LNCaP clone FGC (cell line): Measurements from ENCODE around the gene DLX4.

Experiments
- DNase-seq: peaks from one replicate; pipeline ENCODE4 v3.0.0-alpha.2; 2011; ENCODE audit warnings: low read depth
- H3K4me3 ChIP-seq: 2 replicates; pipeline ENCODE4 v1.5.1; 2011; ENCODE audit warnings: mild to moderate bottlenecking, low read depth, low read length, control low read depth
- TF ChIP-seq, protein P1 (sequence below): IDR thresholded peaks from 2 replicates; pipeline ENCODE4 v1.5.1; 2012; ENCODE audit warnings: mild to moderate bottlenecking; ENCODE audit not compliant: control insufficient read depth, insufficient read depth; ENCODE audit errors: extremely low read depth

Gene DLX4

DNA sequence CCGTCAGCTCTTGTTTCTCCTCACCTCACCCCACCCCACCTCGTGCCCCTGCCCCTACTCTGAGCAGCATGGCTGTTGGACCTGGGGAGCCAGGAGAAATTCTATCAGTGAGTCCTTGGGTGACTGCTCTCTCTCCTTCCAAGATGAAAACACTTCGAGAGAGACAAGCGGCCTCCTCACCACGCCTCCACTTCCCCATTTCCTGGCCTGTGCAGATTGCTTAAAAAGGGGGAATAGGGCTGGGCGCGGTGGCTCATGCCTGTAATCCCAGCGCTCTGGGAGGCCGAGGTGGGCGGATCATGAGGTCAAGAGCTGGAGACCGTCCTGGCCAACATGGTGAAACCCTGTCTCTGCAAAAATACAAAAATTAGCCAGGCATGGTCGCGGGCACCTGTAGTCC, 9.5 kb downstream of the DLX4 start:
- no peak for DNase-seq
- TF ChIP-seq, protein P1, sequence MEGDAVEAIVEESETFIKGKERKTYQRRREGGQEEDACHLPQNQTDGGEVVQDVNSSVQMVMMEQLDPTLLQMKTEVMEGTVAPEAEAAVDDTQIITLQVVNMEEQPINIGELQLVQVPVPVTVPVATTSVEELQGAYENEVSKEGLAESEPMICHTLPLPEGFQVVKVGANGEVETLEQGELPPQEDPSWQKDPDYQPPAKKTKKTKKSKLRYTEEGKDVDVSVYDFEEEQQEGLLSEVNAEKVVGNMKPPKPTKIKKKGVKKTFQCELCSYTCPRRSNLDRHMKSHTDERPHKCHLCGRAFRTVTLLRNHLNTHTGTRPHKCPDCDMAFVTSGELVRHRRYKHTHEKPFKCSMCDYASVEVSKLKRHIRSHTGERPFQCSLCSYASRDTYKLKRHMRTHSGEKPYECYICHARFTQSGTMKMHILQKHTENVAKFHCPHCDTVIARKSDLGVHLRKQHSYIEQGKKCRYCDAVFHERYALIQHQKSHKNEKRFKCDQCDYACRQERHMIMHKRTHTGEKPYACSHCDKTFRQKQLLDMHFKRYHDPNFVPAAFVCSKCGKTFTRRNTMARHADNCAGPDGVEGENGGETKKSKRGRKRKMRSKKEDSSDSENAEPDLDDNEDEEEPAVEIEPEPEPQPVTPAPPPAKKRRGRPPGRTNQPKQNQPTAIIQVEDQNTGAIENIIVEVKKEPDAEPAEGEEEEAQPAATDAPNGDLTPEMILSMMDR, result no peak
- H3K4me3 ChIP-seq, result no peak overlapping the region

DNA sequence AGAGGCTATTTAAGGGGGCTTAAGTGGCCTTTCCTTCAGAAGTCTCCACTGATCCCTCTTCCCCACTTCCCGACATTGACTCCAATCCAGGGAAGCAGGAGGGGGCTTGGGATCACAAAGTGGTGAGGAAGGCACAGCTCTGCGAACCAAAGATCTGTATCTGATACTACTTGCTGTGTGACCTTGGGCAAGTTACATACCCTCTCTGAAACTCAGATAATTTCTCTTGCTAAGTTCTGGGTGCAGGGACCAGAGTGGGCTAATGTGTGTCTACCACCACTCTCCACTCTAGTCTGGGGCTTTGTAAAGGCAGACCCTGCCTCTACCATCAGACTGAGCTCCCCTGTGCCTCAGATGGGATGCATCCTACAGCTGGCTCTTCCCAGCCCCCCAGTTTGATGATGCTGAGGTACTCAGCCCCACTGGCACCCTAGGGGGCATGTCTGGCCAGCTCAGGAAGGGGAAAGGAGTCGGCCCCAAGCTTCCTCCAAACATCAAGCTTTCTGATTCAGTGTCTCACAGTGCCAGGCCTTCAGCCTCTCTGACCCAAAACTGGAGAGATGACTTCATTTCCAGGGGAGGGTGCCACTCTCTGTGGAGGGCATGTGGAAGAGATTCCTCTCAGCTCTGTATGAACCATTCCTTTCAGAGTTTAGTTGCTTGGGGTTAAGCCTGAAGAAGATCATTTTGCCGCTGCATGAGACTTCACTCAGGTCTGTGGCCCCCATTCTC, 10.9 kb downstream of the DLX4 start:
- H3K4me3 ChIP-seq, result no peak overlapping the region
- no peak for DNase-seq
- TF ChIP-seq, protein P1, result no peak

DNA sequence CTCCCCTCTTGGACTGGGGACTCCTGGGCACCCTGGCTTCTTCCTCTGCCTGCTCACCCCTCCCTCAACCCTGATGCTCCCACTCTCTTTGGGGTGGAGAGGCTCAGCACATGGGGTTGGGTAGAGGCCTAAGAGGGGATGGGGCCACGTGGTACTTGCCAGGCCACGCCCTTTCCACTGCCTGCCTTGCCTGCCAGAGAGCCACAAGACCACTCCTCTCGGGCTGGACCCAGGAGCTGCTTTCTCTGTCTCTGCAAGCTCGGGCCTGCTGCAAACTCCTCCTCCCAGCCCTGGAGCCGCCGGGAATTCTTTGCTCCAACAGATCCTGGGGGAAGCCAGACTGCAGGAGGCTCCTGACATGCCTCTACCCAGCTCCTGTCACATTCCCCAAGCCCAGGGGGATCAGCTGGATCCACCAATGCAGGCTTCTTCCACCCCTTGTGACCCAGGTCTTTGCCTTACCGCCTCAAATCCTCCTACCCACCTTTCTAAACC, 11.8 kb downstream of the DLX4 start:
- TF ChIP-seq, protein P1, result no peak
- no peak for DNase-seq
- H3K4me3 ChIP-seq, result no peak overlapping the region

DNA sequence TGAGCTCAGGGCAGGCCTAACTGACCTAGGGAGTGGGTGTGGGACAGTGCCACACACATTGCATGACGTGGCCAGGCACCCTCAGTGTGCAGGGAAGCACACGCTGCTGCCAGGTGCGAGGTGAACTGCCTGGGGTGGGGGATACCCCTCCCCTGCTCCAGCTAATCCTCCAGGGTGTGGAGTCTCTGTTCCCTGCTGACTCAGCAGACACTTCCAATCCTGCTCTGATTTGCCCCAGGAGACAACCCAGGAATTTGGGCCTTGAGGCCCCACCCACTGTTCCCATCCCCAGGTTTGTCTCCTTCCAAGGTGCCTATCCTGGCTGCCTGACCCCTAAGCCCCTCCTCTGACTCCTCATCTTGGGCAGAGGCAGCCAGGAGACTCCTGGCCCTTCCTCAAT, 15.3 kb downstream of the DLX4 start:
- H3K4me3 ChIP-seq, result no peak overlapping the region
- DNase-seq, result no peak
- TF ChIP-seq, protein P1, result no peak

DNA sequence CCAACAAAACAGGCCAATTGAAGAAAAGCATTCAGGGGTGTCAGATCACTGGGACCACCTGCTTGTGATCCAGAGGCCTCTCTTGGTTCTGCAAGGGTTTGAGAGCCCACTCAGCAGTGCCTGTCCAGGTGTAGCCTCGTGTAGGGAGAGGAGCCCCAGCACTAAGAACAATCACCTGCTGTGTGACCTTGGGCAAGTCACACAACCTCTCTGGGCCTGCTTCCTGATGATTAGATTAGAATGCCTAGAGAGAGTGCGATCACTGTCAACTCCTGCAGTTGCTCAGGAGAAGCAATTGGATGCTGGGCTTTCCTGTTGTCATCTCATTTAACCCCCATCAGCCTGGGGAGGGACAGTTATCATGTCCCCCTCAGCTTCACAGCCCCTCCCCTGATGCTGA, 15.8 kb downstream of the DLX4 start:
- TF ChIP-seq, protein P1, result no peak
- no peak for DNase-seq
- H3K4me3 ChIP-seq, result no peak overlapping the region

DNA sequence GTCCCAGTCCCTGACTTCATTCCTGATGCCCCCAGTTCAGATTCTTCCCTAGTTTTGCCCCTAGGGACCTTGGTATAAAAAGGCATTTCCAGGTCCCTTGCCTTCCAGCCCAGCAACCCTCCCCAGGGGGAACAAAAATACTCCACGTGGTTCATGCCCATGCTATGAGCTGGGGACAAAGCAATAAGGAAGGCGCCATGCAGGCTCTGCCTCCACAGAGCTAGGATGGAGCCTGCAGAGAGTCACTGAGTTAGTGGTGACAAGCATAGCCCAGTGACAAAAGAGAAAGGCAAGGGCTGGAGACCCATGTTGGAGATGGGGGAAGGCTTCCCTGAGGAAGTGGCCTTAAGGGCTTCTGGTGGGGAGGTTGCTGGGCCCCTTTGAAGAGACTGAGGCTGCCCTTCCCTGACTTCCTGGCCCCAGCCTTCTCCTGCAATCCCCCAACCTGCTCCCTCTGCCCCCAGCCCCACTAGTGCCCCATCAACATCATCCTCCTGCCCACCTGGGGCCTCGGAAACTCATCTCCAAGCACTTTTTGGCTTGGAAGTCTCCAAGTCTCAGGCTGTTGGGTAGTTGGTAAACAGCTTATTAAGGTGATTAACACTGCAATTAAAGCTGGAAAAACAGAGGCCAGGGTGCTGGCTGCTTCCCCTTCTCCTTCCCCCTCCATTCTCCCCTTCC, 16.5 kb downstream of the DLX4 start:
- no peak for DNase-seq
- TF ChIP-seq, protein P1, result no peak
- no peak overlapping the region for H3K4me3 ChIP-seq
